ENCODE measurements around the gene WNK2. TPM values are rescaled to one million over a fixed set of nuclear protein-coding genes. Genes with fewer than 3 reads are reported as not detected.

WNK2 gene
- polyA plus RNA-seq, 3 donors = 0.40 TPM; not detected in 2

DNA sequence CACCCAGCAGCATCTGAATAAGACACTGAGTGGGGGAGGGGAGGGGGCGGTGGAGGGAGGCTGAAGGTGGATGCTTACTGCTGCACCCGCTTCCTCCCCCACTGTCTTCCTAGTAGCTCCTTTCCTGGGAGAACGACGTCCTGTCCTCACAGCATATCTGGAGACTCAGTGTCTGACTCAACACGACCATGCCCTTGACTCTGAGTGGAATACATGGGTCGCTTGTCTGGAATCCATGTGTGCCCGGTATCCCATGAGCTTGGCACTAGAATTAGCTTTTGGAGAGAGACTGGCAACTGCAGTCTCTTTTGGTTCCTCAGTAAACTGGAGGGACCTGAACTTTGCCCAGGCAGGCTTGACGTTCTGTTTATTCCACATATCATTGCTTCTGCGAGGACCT, 142.1 kb downstream of the WNK2 start:
- Histone ChIP-seq H2AFZ (ENCODE audit: insufficient read depth, low read depth, low read length, poor library complexity, severe bottlenecking) (no peak overlapping the region), H3K27ac (ENCODE audit: low read depth in 1 of 2, low read length in 2 of 2) (no peak overlapping the region), H3K4me3 (replicated peaks in 1 of 3; ENCODE audit: low read depth in 2 of 3, low read length in 3 of 3) (no peak overlapping the region), H3K9ac (ENCODE audit: insufficient read depth, low read length, poor library complexity, severe bottlenecking) (no peak overlapping the region), H3K79me2 (ENCODE audit: insufficient read depth, low read length) (no peaks in the 10 kb centered on the region), H3K27me3 (ENCODE audit: control insufficient read depth in 2 of 2, insufficient read depth in 2 of 2, low read length in 2 of 2) (no peaks in the 10 kb centered on the region), H4K20me1 (ENCODE audit: insufficient read depth, low read length) (no peaks in the 10 kb centered on the region), H3K9me3 (replicated peaks in 1 of 2; ENCODE audit: control insufficient read depth in 1 of 2, insufficient read depth in 1 of 2, low read length in 2 of 2) (no peaks in the 10 kb centered on the region), H3K4me2 (replicated peaks; ENCODE audit: extremely low read depth, low read length, poor library complexity, severe bottlenecking) (no peak overlapping the region), H3K4me1 (ENCODE audit: control insufficient read depth in 1 of 2, insufficient read depth in 2 of 2, low read length in 2 of 2) (no peaks in the 10 kb centered on the region), H3K36me3 (replicated peaks in 1 of 2; ENCODE audit: control insufficient read depth in 1 of 2, insufficient read depth in 2 of 2, low read length in 2 of 2) (no peaks in the 10 kb centered on the region)
- Mint-ChIP-seq H3K27me3 (ENCODE audit: low read depth in 3 of 3) (peaks cover 6 to 8% (median 7%) of the 10 kb centered on the region in 3 donors), H3K4me1 (no peaks in the 10 kb centered on the region), H3K27ac (no peak overlapping the region), H3K9me3 (peaks cover 0 to 2% (median 0%) of the 10 kb centered on the region in 7 donors), H3K4me3 (no peak overlapping the region), H3K36me3 (no peaks in the 10 kb centered on the region)
- intact Hi-C loops (cut with micrococcal nuclease) = no loop called here
- 97% methylated on average over 6 of the region's 9 CpGs for WGBS (ENCODE audit: insufficient coverage)
- DNase-seq = no peak
- TF ChIP-seq, protein P1, sequence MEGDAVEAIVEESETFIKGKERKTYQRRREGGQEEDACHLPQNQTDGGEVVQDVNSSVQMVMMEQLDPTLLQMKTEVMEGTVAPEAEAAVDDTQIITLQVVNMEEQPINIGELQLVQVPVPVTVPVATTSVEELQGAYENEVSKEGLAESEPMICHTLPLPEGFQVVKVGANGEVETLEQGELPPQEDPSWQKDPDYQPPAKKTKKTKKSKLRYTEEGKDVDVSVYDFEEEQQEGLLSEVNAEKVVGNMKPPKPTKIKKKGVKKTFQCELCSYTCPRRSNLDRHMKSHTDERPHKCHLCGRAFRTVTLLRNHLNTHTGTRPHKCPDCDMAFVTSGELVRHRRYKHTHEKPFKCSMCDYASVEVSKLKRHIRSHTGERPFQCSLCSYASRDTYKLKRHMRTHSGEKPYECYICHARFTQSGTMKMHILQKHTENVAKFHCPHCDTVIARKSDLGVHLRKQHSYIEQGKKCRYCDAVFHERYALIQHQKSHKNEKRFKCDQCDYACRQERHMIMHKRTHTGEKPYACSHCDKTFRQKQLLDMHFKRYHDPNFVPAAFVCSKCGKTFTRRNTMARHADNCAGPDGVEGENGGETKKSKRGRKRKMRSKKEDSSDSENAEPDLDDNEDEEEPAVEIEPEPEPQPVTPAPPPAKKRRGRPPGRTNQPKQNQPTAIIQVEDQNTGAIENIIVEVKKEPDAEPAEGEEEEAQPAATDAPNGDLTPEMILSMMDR (IDR thresholded peaks at IDR 0.05) = no peak

DNA sequence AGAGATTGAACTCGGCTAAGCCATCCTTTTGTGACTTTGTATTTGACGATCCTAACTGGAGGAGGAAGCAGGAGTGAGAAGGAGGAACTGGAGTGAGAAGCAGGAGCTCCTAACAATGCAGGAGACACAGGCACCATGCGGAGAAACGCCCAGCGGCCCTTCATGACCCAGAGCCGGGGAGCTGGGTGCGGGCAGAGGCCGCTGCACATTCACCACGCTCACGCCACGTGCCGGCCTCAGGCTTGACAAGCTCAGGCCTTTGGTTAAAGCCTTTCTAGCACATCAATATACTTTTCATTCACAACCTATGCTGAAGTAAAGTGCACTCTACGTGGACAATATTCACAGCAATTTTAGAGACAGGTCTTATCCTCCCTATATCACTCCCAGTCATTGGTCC, 142.7 kb downstream of the WNK2 start:
- WGBS (ENCODE audit: insufficient coverage) = 88% methylated on average over 13 of the region's 13 CpGs

More for the DNA sequence above, 142.7 kb downstream of the WNK2 start:
- no peak overlapping the region for H2AFZ ChIP-seq (ENCODE audit: insufficient read depth, low read depth, low read length, poor library complexity, severe bottlenecking)
- Mint-ChIP-seq H3K27ac (no peak overlapping the region), H3K27me3 (ENCODE audit: low read depth in 3 of 3) (peaks cover 7 to 8% (median 8%) of the 10 kb centered on the region in 3 donors), H3K9me3 (peaks cover 0 to 4% (median 0%) of the 10 kb centered on the region in 7 donors), H3K4me3 (no peak overlapping the region), H3K36me3 (no peaks in the 10 kb centered on the region), H3K4me1 (no peaks in the 10 kb centered on the region)
- no peaks in the 10 kb centered on the region for H3K36me3 ChIP-seq (replicated peaks in 1 of 2; ENCODE audit: control insufficient read depth in 1 of 2, insufficient read depth in 2 of 2, low read length in 2 of 2)
- H3K27me3 ChIP-seq (ENCODE audit: control insufficient read depth in 2 of 2, insufficient read depth in 2 of 2, low read length in 2 of 2) = no peaks in the 10 kb centered on the region
- H3K27ac ChIP-seq (ENCODE audit: low read depth in 1 of 2, low read length in 2 of 2) = no peak overlapping the region
- H3K4me3 ChIP-seq (replicated peaks in 1 of 3; ENCODE audit: low read depth in 2 of 3, low read length in 3 of 3) = no peak overlapping the region
- no peaks in the 10 kb centered on the region for H3K79me2 ChIP-seq (ENCODE audit: insufficient read depth, low read length)
- no peaks in the 10 kb centered on the region for H4K20me1 ChIP-seq (ENCODE audit: insufficient read depth, low read length)
- no peak for DNase-seq
- no peaks in the 10 kb centered on the region for H3K4me1 ChIP-seq (ENCODE audit: control insufficient read depth in 1 of 2, insufficient read depth in 2 of 2, low read length in 2 of 2)
- no peaks in the 10 kb centered on the region for H3K9me3 ChIP-seq (replicated peaks in 1 of 2; ENCODE audit: control insufficient read depth in 1 of 2, insufficient read depth in 1 of 2, low read length in 2 of 2)
- intact Hi-C loops (cut with micrococcal nuclease) = no loop called here
- H3K4me2 ChIP-seq (replicated peaks; ENCODE audit: extremely low read depth, low read length, poor library complexity, severe bottlenecking) = no peak overlapping the region
- no peak overlapping the region for H3K9ac ChIP-seq (ENCODE audit: insufficient read depth, low read length, poor library complexity, severe bottlenecking)
- TF ChIP-seq, protein P1 (IDR thresholded peaks at IDR 0.05) = no peak

Measured in CD14-positive monocyte (primary cell).